GM19467 (cell line): ENCODE data around the gene AKR1C1.
"Not testable (repeated sequence)": the region's sequence is repeated elsewhere in the genome, so short reads cannot be mapped to it uniquely, and the experiment has no call there.

Source experiments
- ATAC-seq: cut with Tn5 transposase; IDR thresholded peaks from one replicate; pipeline ENCODE4 v1.9.1; 2021; ENCODE audit warnings: mild to moderate bottlenecking, moderate library complexity; ENCODE audit not compliant: unreplicated experiment

The AKR1C1 gene

GRCh38 chr10:4981722-4982471 is 18.7 kb downstream of the AKR1C1 start:
- no peak for ATAC-seq

GRCh38 chr10:4982764-4983226 is 19.6 kb downstream of the AKR1C1 start:
- no peak for ATAC-seq

GRCh38 chr10:4983615-4984216 is 20.5 kb downstream of the AKR1C1 start:
- ATAC-seq = no peak

GRCh38 chr10:4984223-4984622 is 21.0 kb downstream of the AKR1C1 start:
- no peak for ATAC-seq

- no peak for ATAC-seq
Measured at GRCh38 chr10:4984971-4985594, 21.9 kb downstream of the AKR1C1 start.

- not testable (repeated sequence) for ATAC-seq
Measured at GRCh38 chr10:4988000-4988641, 24.9 kb downstream of the AKR1C1 start.

- ATAC-seq = no peak
Measured at GRCh38 chr10:4990217-4990616, 27.0 kb downstream of the AKR1C1 start.

GRCh38 chr10:4991463-4991862 is 28.2 kb downstream of the AKR1C1 start:
- not testable (repeated sequence) for ATAC-seq

- ATAC-seq = not testable (repeated sequence)
Measured at GRCh38 chr10:4992564-4992963, 29.3 kb downstream of the AKR1C1 start.

GRCh38 chr10:4994260-4994659 is 31.0 kb downstream of the AKR1C1 start:
- not testable (repeated sequence) for ATAC-seq

- no peak for ATAC-seq
Measured at GRCh38 chr10:4998671-4999070, 35.5 kb downstream of the AKR1C1 start.

GRCh38 chr10:5002013-5002727 is 39.0 kb downstream of the AKR1C1 start:
- no peak for ATAC-seq

GRCh38 chr10:5003127-5004029 is 40.2 kb downstream of the AKR1C1 start, which contains the start of gene AKR1C2:
TSS of gene AKR1C2 (minus strand) at chr10:5003857. CDS start at chr10:5003835, 22 bp downstream.
- not testable (repeated sequence) for ATAC-seq

GRCh38 chr10:5004030-5004385 is 40.8 kb downstream of the AKR1C1 start:
- not testable (repeated sequence) for ATAC-seq

- not testable (repeated sequence) for ATAC-seq
Measured at GRCh38 chr10:5004501-5004900, 41.3 kb downstream of the AKR1C1 start.

GRCh38 chr10:5008857-5009548 is 45.8 kb downstream of the AKR1C1 start:
- ATAC-seq = not testable (repeated sequence)

GRCh38 chr10:5010043-5010442 is 46.8 kb downstream of the AKR1C1 start:
- not testable (repeated sequence) for ATAC-seq

- not testable (repeated sequence) for ATAC-seq
Measured at GRCh38 chr10:5011392-5011791, 48.2 kb downstream of the AKR1C1 start.

- ATAC-seq = no peak
Measured at GRCh38 chr10:5012595-5012994, 49.4 kb downstream of the AKR1C1 start.
